ENCODE results near the gene ATG4D.
"Not testable (repeated sequence)": the region's sequence is repeated elsewhere in the genome, so short reads cannot be mapped to it uniquely, and the experiment has no call there.

ATG4D gene

DNA sequence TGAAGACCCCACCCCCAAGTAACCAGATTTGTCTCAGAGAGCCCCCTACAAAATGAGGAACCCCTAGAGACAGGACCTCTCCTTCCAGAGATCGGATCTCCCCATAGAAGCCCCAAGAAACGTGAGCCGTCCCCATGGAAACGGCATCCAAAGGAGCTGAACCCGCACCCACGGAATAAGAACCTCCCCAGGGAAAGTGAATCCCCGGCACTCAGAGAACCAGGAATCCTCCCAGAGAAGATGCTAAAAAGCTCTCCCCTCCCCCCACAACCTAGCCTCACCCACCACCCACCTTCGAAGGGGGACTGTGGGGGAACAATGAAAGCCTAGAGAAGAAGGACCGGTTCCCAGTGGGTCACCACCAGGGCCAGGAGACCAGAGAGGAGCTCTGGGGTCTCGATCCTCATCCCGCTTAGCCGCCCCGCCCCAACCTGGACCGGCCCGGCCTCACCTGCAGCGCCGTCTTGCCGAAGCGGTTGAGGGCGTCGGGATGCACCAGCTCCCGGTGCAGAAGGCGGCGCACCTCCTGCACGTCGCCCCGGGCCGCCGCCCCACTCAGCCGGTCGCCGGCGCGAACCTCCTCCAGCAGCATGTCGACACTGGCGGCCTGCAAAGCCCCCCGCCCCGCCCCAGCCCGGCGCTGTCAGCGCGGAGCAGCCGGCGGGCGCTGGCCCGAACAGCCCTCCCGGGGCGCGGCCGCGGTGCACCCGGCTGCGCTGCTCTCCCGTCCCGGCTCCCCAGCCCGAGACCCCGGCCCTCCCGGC is 24.5 kb downstream of the ATG4D start:
- Histone ChIP-seq H3K9ac (no peak overlapping the region), H3K27me3 (ENCODE audit: control insufficient read depth, insufficient read depth, low read length) (no peaks in the 10 kb centered on the region), H2AFZ (peak overlapping the region; percentile 45), H3K4me1 (peaks cover 14% of the 10 kb centered on the region), H3K4me2 (ENCODE audit: low read length) (peak overlapping the region; percentile 72), H3K79me2 (no peaks in the 10 kb centered on the region), H3K27ac (no peak overlapping the region), H3K4me3 (ENCODE audit: low read depth, low read length) (peak overlapping the region; percentile 53), H3K9me3 (ENCODE audit: control insufficient read depth, low read length) (no peaks in the 10 kb centered on the region), H3K36me3 (ENCODE audit: control insufficient read depth, insufficient read depth, low read length) (no peaks in the 10 kb centered on the region)
- TF ChIP-seq, protein P1, sequence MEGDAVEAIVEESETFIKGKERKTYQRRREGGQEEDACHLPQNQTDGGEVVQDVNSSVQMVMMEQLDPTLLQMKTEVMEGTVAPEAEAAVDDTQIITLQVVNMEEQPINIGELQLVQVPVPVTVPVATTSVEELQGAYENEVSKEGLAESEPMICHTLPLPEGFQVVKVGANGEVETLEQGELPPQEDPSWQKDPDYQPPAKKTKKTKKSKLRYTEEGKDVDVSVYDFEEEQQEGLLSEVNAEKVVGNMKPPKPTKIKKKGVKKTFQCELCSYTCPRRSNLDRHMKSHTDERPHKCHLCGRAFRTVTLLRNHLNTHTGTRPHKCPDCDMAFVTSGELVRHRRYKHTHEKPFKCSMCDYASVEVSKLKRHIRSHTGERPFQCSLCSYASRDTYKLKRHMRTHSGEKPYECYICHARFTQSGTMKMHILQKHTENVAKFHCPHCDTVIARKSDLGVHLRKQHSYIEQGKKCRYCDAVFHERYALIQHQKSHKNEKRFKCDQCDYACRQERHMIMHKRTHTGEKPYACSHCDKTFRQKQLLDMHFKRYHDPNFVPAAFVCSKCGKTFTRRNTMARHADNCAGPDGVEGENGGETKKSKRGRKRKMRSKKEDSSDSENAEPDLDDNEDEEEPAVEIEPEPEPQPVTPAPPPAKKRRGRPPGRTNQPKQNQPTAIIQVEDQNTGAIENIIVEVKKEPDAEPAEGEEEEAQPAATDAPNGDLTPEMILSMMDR (IDR thresholded peaks at IDR 0.05), result no peak

DNA sequence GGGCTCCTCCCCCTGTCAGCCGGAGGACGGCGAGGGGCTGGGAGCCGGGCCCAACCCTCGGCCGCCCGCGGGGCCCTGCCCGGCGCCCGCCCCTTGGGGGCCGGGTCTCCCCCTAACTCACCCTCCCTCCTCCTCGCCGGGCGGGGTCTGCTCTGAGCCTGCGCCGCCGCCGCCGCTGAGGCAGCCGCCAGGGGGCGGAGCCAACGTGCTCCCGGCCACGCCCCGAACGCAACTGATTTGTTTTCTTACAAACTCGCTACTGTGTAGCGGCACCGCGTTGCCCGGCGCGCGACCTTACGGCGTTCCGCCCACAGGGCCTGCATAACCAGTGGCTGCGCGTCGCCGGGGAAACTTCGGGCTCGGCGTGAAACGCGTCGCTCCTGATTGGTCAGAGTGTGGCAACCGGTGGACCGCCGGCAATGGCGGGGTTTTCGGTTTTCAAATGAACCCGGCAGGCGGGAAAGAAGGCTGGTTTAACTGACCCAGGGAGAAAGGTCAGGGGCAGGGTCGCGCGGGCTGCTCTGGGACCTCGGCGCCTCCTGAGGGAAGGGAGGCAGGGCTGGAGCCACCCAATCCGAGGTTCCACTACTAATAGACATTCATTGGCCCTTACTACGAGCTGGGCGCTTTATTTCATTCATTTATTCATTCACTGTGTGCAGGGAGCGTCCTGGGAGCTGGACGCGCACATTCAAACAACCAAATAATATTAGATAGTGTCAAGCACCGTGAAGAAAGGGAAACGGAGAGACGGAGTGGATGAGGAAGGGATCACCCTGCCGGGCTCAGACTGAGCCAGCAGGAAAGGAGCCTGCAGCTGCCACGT is 25.3 kb downstream of the ATG4D start, which contains the start of gene CDKN2D:
TSS of gene CDKN2D (minus strand) at position 154 of the 826 bp plus-strand sequence. CDS start 326 bp downstream, outside the sequence.
- Histone ChIP-seq H2AFZ (peak within 1 kb of the TSS; percentile 45), H3K4me3 (ENCODE audit: low read depth, low read length) (peak within 1 kb of the TSS; percentile 53), H3K79me2 (no peaks in the 10 kb centered on the region), H3K4me2 (ENCODE audit: low read length) (peak within 1 kb of the TSS; percentile 74), H3K4me1 (peaks cover 14% of the 10 kb centered on the region), H3K36me3 (ENCODE audit: control insufficient read depth, insufficient read depth, low read length) (no peaks in the 10 kb centered on the region), H3K27me3 (ENCODE audit: control insufficient read depth, insufficient read depth, low read length) (no peaks in the 10 kb centered on the region), H3K9ac (no peak within 1 kb of the TSS), H3K9me3 (ENCODE audit: control insufficient read depth, low read length) (no peaks in the 10 kb centered on the region), H3K27ac (no peak within 1 kb of the TSS)
- TF ChIP-seq, protein P1 (IDR thresholded peaks at IDR 0.05), result peak; percentile 68

DNA sequence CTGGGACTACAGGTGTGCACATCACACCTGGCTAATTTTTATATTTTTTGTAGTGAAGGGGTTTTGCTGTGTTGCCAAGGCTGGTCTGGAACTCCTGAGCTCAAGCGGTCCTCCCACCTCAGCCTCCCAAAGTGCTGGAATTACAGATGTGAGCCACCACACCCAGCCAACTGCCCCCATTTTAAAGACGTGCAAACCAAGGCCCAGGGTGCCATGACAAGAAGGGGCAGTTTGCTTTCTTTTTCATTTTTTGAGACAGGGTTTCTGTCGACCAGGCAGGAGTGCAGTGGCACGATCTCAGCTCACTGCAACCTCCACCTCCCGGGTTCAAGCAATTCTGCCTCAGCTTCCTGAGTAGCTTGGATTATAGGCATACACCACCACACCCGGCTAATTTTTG is 30.1 kb downstream of the ATG4D start:
- H3K4me3 ChIP-seq (ENCODE audit: low read depth, low read length); H3K4me2 ChIP-seq (ENCODE audit: low read length); H3K4me1 ChIP-seq; H3K27me3 ChIP-seq (ENCODE audit: control insufficient read depth, insufficient read depth, low read length); H3K27ac ChIP-seq; H3K9ac ChIP-seq; H3K79me2 ChIP-seq; H3K9me3 ChIP-seq (ENCODE audit: control insufficient read depth, low read length); H3K36me3 ChIP-seq (ENCODE audit: control insufficient read depth, insufficient read depth, low read length); H2AFZ ChIP-seq: not testable (repeated sequence)

DNA sequence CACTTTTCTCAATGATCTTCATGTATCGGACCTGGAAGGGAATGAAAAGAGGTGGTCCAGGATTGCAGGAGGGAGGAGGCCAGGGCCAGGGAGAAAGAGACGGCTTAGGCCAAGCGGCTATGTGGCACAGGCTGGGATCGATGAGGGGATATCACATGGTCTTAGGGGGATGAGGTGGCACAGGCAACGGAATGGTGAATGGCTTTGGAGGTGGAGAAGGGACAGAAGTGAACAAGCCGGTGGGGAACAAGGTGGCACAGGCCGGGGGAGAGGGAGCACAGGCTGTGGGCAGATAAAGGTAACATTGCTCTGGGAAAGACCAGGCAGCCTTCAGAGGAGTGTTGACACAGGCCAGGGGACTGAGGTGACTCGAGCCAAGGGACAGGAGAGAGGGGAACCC is 30.8 kb downstream of the ATG4D start:
- TF ChIP-seq, protein P1 (IDR thresholded peaks at IDR 0.05), result no peak
- H3K4me1 ChIP-seq, result peaks cover 1% of the 10 kb centered on the region
- no peaks in the 10 kb centered on the region for H3K27me3 ChIP-seq (ENCODE audit: control insufficient read depth, insufficient read depth, low read length)
- H2AFZ ChIP-seq, result no peak overlapping the region
- no peaks in the 10 kb centered on the region for H3K9me3 ChIP-seq (ENCODE audit: control insufficient read depth, low read length)
- H3K27ac ChIP-seq, result no peak overlapping the region
- H3K9ac ChIP-seq, result no peak overlapping the region
- H3K36me3 ChIP-seq (ENCODE audit: control insufficient read depth, insufficient read depth, low read length), result no peaks in the 10 kb centered on the region
- no peak overlapping the region for H3K4me3 ChIP-seq (ENCODE audit: low read depth, low read length)
- H3K79me2 ChIP-seq, result no peaks in the 10 kb centered on the region
- H3K4me2 ChIP-seq (ENCODE audit: low read length), result no peak overlapping the region

DNA sequence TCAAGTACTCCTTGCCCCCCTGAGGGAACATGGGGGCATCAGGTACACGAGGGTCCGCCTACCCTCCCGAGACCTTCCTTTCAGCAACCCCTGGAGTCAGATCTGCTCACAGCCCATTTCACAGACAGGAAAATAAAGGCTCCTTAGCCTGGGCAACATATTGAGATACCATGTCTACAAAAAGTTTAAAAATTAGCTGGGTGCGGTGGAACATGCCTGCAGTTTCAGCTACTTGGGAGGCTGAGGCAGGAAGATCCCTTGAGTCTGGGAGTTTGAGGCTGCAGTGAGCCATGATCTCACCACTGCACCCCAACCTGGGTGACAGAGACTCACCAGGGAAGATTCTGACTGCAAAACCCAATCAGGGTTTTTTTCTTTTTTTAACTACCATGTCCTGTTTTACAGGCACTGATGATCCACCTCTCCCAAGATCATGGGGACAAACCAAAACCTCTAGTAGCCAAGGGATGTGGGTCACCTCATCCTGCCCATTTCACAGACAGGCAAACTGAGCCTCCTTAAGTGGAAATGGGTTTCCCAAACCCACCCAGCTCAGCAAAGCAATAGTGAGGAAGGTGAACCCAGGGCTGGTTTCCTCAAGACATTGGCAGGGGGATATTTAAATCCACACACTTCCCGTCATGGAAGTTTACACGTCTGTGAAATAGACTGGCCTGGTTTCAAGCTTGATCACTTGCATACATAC is 31.5 kb downstream of the ATG4D start:
- TF ChIP-seq, protein P1 (IDR thresholded peaks at IDR 0.05), result no peak
- no peaks in the 10 kb centered on the region for H3K9me3 ChIP-seq (ENCODE audit: control insufficient read depth, low read length)
- H3K36me3 ChIP-seq (ENCODE audit: control insufficient read depth, insufficient read depth, low read length), result no peaks in the 10 kb centered on the region
- H3K79me2 ChIP-seq, result no peaks in the 10 kb centered on the region
- no peak overlapping the region for H3K9ac ChIP-seq
- no peak overlapping the region for H3K4me2 ChIP-seq (ENCODE audit: low read length)
- no peak overlapping the region for H2AFZ ChIP-seq
- no peaks in the 10 kb centered on the region for H3K27me3 ChIP-seq (ENCODE audit: control insufficient read depth, insufficient read depth, low read length)
- H3K4me1 ChIP-seq, result no peaks in the 10 kb centered on the region
- no peak overlapping the region for H3K27ac ChIP-seq
- no peak overlapping the region for H3K4me3 ChIP-seq (ENCODE audit: low read depth, low read length)
